ENCODE measurements around the gene HGFAC. TPM values are rescaled to one million over a fixed set of nuclear protein-coding genes. Genes with fewer than 3 reads are reported as not detected.

The HGFAC gene
- total RNA-seq, 4 donors from 2014 or later: 0.54 TPM; not detected in 3

- peaks cover 9 to 17% of the 10 kb centered on the region in 2 donors for H3K4me1 ChIP-seq
- no peak overlapping the region for H3K4me3 ChIP-seq (replicated peaks in 1 of 3)
- H3K27ac ChIP-seq: no peak overlapping the region
- H3K9me3 ChIP-seq: no peaks in the 10 kb centered on the region
- DNase-seq: no peak
- intact Hi-C loops (cut with DNase I): no loop called here
- H3K27me3 ChIP-seq: no peaks in the 10 kb centered on the region
- no peak for TF ChIP-seq POLR2A (IDR thresholded peaks at IDR 0.05)
- TF ChIP-seq CTCF (IDR thresholded peaks at IDR 0.05): no peak
- no peaks in the 10 kb centered on the region for H3K36me3 ChIP-seq
- 88 to 97% methylated on average over 9 to 14 of the region's 15 CpGs for WGBS, 2 donors
Observed at GRCh38 chr4:3464349-3464905, 22.7 kb downstream of the HGFAC start.

DNA sequence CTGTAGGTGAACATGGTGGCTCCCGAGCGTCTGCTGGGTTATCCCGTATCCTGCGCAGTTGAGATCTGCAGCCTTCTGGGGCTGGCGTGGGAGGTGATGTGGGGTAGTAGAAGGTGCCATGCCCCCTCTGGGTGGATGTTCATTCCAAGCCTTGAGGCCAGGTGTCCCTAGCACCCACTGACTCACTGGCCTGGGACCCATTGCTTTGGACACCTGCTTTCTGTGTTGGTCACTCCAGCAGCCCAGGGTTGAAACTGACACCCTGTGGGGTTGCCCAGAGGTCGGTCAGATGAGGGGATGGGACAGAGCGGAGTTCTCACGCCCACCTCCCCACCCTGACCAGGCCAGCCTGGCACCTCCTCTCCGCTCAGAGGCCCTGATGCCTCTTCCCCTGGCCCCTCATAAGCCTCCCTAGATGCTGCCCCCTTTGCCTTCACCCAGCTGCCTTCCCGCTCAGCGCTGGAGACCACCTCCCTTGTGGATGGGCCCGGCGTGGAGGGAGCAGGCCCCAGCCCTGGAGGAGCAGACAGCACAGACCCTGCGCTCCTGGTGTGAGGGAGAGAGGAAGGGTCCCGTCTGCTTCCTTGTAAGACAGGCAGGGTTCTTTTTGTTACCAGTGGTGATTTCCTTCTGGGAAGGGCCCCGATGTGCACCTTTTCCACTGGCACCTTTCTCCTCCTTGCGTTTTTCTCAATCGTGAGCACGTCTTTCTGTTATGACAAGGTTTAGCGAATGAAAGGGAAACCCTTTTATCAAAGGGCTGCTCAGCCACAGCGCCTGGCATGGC is 23.3 kb downstream of the HGFAC start:
- no peak for DNase-seq
- intact Hi-C loops (cut with DNase I): no loop called here
- TF ChIP-seq POLR2A (IDR thresholded peaks at IDR 0.05) (no peak), CTCF (IDR thresholded peaks at IDR 0.05) (no peak)
- no peaks in the 10 kb centered on the region for H3K27me3 ChIP-seq
- WGBS, 2 donors: 92 to 96% methylated on average over 20 to 21 of the region's 21 CpGs
- H3K27ac ChIP-seq: no peak overlapping the region
- peaks cover 9 to 17% of the 10 kb centered on the region in 2 donors for H3K4me1 ChIP-seq
- no peaks in the 10 kb centered on the region for H3K9me3 ChIP-seq
- H3K4me3 ChIP-seq (replicated peaks in 1 of 3): no peak overlapping the region
- no peaks in the 10 kb centered on the region for H3K36me3 ChIP-seq

DNA sequence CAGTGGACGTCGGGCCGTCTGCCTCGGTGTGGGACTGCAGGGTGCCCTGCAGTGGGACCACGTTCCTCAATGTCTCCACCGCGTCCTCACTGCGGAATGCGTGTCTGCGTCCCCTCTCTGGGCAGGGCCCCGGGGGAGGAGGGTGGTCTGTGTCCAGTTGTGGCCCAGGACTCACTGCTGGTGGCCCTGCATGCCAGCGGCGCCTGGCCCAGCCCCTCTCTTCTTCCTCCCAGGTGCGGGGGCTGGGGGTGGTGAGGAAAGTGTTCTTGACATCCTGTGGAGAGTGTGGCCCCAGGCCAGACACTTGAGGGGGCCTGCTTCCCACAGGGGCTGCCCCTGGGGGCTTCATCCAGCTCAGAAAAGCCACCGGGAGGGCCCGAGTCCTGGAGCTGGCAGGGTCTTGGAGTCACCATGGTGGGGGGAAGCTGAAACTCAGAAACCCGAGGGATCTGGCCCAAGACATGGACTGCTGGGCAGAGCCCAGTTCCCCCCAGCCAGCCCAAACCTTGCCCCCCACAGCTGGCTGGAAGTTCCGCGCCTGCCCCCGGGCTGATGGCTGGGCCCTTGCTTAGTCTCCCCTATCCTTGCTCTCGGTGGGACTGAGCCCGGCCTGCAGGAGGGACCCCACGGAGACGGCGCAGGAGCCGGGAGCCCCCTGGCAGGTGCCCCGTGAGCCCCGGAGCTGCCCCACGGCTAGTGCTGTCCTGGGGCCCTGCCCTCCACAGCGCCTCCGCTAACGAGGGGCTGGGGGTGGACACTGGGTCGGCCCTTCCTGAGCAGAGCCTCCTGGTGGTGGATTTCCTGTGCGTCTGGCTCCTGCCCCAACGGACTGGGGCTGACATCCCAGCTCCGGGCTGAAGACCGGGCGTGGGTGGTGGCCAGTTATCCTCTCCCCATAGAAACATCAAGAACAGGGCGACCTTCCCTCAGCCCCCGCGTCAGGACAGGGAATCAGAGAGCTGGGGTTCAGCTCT is 24.2 kb downstream of the HGFAC start:
- no peak overlapping the region for H3K4me3 ChIP-seq (replicated peaks in 1 of 3)
- no peak overlapping the region for H3K27ac ChIP-seq
- WGBS, 2 donors: 86 to 92% methylated on average over 11 to 20 of the region's 41 CpGs
- intact Hi-C loops (cut with DNase I): no loop called here
- peaks cover 9 to 17% of the 10 kb centered on the region in 2 donors for H3K4me1 ChIP-seq
- no peaks in the 10 kb centered on the region for H3K9me3 ChIP-seq
- TF ChIP-seq POLR2A (IDR thresholded peaks at IDR 0.05) (no peak), CTCF (IDR thresholded peaks at IDR 0.05) (no peak)
- DNase-seq: peak in 1 of 2 donors; percentile 0
- no peaks in the 10 kb centered on the region for H3K36me3 ChIP-seq
- H3K27me3 ChIP-seq: no peaks in the 10 kb centered on the region

DNA sequence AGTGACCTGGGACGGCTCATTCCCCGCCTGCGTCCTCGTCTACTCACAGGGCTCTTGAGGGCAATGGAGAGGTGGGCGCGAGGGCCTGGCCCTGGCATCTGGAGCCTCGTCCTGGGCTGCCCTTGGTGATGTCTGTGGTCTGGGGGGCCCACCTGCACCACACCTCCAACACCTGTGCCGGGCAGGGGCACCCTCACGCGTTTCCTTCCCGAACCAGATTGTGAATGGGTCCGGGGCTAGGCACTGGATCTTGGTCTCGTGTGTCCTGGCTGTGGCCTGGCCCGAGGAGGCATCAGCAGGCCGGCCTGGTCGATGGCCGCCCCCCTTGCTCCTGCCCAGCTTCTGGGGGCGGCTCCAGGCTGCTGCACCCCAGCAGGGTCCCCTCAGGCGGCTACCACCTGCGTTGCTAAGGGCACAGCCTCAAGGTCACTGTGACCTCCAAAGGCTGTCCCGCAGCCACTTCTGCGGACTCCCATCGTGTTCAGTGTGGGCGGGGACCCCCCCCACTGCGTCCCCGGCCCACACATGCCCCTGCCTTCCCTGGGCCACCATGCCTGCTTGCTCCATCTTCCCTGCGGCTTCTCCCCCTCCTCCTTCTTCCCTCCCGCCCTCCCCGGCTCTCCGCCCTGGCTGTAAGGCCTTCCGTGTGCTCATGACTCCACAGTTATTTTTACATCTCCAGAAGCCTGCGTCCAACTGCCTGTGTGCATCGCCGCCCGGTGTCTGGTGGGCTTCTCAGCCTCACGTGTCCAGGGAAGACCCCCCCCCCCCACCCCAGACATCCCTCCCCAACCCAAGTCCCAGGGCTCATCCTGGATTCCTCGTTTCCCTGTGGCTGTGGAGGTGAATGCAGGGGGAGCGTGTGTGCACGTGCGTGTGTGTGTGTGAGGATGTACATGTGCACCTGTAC is 25.2 kb downstream of the HGFAC start:
- peak in 1 of 2 donors; percentile 1 for DNase-seq
- Histone ChIP-seq H3K4me1 (peaks cover 4 to 9% of the 10 kb centered on the region in 2 donors), H3K27ac (no peak overlapping the region), H3K9me3 (no peaks in the 10 kb centered on the region), H3K4me3 (replicated peaks in 1 of 3) (no peak overlapping the region), H3K36me3 (no peaks in the 10 kb centered on the region), H3K27me3 (no peaks in the 10 kb centered on the region)
- 70 to 79% methylated on average over 25 to 27 of the region's 40 CpGs for WGBS, 2 donors
- TF ChIP-seq CTCF (IDR thresholded peaks at IDR 0.05): no peak
- no peak for TF ChIP-seq POLR2A (IDR thresholded peaks at IDR 0.05)
- intact Hi-C loops (cut with DNase I): no loop called here

Measured in thyroid gland (tissue), 4 donors.